Middle frontal gyrus (tissue), 1 donor: ENCODE results near the gene CHL1.

Experiments used
- DNase-seq: peaks from one replicate; pipeline ENCODE4 v3.0.0-alpha.2; 2015; ENCODE audit warnings: low spot score; ENCODE audit errors: extremely low spot score

The CHL1 gene

DNA sequence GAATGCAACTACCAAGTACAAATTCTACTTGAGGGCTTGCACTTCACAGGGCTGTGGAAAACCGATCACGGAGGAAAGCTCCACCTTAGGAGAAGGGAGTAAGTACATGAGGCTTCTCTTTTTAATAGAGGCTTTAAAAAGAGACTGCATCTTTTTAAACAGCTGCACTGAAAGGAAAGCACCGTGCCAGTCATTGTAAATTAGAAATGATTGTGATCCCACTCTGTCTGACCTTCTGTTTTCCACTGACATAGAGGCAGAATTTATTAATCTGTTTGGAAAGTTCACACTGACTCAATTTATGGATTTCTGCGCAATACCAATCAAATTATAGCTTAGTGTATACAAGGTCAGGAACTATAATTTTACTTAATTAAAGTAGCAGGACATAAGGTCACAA lies 198.2 kb downstream of the CHL1 start:
- DNase-seq = no peak

DNA sequence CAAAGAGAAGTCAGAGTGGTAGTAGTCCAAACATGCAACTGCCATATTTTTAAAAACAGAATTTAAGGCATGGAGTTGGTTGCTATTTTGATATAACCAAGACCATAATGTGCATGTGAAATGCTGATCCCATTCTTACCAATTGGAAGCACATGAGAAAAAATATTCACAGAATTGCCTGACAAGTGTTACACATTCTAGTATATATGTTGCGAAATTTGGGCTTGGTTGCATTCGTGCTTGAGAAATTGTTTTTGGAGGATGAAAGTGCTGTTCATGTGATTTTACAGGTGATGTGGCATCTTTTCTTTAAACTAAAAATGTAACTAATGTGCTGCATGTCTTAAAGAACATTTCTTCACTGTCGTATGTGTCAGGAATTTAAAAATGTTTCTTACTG lies 199.7 kb downstream of the CHL1 start:
- DNase-seq = no peak

DNA sequence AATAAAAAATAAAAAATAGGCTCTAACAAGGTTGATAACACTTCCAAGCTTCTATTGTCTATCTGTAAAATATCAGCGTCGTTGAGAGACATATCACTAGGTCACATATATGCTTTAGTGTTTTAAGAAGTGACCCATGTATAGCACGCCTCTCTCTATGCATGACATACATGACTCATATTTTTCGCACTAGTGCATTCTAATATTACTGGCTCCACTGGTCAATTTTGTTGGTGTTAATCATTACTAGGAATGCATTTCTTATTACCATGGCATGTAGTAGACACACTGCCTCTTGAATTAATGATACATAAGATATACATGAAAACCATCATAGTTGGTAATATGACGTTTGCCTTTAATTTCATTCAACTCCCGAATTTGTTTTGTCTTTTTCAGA lies 203.1 kb downstream of the CHL1 start:
- no peak for DNase-seq

DNA sequence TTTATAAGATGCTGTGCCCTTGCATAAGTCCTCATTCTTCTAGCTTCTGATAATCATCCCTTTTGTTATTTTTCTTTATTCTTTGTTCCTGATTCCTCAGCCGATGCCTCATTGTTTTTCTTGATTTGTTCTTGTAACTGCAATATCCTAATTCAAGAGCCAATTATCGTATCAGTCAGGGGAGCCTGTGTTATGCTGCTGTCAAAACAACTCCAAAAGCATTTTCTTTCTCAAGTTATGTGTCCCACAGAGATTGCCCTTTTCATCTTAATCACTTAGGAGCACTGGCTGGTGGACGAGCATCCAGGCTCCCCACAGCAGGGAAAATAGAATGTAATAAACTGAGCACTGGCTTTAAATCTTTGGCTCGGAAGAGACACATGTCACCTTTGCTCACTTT lies 207.3 kb downstream of the CHL1 start:
- DNase-seq = no peak

DNA sequence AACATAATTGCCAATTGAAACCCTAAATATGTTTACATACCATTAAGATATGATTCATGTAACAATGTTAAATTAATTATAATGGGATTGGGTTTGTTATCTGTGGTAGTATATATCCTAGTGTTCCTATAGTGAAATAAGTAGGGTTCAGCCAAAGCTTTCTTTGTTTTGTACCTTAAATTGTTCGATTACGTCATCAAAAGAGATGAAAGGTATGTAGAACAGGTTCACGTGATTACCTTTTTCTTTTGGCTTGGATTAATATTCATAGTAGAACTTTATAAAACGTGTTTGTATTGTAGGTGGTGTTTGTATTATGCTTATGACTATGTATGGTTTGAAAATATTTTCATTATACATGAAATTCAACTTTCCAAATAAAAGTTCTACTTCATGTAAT lies 212.4 kb downstream of the CHL1 start:
- DNase-seq = no peak

DNA sequence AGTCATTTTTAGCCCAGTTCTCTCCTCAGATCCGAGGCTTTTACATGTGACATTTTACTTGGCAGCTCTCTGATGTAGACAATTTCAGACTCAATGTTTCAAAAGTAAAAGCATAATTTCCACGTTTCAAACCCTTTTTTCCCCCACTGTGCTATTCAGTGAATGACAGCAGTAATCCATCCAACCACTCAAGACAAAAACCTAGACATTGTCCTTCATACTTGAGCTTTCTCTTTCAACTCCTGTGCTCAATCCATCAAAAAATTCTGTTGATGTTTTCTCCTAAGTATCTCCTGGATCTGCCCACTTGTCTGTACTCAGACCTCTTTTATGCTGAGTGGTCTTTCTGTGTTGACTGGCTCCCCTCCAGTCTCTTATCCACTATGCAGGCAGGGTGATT lies 214.7 kb downstream of the CHL1 start:
- no peak for DNase-seq

DNA sequence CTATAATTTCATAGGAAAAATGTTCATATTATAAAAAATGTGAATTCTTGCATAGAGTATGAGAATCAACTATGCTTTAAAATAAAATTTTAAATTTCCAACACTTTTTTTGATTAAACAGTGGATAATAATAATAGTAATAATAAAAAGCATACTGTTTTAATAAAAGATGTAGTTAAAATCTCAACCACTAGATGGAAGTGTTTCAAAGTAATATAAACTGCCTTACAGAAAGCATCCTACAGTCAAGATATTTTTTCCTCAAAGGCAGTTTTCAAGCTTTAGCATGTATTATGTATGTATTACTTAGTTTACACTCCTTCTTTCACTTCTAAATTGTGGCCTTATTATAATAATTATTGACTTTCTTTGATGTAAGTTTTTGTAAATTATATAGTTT lies 217.5 kb downstream of the CHL1 start:
- DNase-seq = no peak

DNA sequence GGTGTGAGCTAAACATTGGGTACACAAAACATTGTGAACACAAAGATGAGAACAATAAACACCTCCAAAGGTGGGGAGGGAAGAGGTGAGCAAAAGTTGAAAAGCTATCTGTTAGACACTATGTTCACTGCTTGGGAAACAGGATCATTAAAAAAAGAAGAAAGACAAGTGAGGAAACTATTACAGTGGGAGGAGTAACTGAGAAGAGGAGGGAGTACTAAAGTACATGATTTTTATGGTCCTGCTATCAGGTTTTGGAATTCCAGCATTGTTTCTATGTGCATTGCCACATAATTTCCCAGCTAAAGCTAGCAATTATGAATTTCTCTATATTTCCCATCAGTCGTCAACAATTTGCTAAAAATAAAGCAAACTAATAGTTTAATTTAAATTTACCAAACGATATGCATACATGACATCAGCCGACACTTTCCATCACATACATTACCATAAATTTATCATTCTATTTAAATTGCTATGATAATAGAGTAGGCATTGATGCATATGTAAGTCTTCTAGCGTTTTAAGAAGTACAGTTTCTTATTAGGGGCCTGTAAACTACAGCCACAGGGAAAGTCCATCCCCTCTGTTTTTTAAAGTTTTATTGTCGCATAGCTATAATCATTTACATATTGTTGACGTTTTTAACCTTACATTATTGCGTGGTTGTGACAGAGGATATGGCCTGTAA lies 221.8 kb downstream of the CHL1 start:
- no peak for DNase-seq

DNA sequence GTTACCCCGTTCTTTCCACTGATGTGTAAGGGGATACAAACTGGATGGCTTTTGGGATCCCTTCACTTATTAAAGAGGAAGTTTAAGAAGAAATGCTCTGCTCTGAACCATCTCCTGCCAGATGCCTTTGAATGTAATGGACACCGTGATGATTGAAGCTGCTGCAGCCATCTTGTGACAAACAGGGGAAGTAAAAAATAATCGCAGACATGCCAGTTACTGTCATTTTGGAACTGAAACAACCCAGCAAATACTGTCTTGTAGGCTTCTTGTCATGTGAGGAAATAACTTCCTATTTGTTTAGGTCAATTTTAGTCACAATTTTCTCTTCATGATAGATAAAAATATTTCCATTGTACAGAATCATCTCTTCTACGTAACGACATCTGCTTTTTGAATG lies 224.0 kb downstream of the CHL1 start:
- no peak for DNase-seq

DNA sequence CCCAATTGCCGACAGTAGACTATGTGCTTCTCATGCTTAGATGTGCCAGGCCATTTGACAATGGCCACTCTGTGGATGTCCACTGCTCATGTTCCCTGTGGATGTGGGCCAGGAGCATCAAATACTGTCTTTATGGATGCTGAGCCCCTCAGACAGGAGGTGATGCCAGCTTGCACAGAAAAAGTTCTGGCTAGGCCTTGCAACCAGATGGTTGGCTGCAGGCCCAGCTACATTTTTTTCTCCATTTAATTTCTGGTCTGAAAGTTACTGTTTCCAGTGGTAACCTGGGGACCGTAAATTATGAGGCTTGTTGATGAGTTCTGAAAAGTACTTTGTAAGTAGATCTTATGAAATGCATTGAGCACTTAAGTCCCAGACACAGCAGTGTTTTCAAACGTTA lies 228.5 kb downstream of the CHL1 start:
- no peak for DNase-seq

DNA sequence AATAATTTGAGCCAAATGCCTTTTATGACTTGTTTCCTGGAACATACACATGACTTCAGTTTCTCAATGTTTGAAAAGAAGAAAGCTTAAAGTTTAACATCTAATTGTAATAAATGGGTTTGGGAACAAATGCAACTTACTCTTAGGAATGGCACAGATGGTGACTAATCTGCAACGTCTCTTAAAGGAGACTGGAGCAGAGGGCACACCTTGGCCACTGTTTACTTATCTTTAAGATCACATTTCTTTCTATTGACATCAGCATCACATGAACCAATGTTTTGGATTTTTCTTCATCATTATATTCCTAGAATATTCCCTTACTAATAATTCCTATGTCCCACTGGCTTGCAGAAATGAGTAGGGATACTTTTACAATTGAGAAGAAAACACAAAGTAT lies 229.5 kb downstream of the CHL1 start:
- DNase-seq = no peak

DNA sequence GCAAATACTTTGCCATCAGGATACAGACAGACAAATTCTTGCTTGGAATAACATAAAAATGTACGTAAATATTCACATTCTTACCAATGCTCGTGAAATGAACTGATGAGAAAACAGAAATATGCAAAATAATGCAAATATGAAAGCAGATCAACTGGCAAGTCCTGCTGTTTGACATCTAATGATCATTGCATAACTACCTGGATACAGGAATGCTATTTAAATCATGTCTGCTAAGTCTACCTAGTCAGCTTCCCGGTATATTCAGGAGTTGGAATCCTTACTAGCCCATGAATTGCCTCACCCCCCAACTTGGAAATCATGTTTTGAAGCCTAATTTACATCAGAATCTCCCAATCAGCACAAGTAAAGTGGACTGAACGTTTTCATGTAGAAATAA lies 230.6 kb downstream of the CHL1 start:
- no peak for DNase-seq

DNA sequence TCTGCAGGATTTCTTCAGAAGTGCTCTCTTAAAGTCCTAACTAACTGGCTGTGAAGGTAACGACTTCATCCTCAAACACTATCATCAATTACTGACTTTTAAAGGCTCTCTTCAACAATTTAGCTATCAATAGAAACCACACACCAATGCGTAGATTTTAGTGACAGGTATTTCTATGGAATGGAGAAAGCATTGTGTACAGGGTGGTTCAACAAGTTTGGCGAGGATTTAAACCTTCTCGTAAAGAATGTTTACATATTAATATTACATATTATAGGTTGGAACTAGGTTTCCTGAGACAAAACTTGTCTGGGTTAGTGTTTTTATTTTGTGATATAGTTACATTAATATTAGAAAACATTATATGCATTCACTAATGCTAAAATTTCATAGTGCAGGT lies 233.6 kb downstream of the CHL1 start:
- DNase-seq = no peak

DNA sequence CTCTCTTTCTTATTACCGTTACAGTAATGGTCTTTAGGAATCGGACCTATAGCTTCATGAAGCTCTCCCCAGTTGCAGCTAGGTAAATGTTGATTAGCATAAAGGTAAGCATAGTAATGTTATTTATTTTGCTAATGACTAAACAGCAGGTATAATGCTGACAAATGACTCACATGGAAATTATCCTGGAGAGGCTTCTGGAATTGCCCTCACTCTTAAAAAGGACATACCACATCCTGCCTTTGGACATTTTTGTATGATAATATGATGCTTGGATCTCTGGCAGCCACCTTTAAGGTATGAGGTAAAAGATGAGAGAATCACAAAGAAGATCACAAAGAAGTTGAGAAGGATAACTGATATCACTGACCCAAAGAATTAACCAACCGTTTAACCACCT lies 238.6 kb downstream of the CHL1 start:
- DNase-seq = no peak

DNA sequence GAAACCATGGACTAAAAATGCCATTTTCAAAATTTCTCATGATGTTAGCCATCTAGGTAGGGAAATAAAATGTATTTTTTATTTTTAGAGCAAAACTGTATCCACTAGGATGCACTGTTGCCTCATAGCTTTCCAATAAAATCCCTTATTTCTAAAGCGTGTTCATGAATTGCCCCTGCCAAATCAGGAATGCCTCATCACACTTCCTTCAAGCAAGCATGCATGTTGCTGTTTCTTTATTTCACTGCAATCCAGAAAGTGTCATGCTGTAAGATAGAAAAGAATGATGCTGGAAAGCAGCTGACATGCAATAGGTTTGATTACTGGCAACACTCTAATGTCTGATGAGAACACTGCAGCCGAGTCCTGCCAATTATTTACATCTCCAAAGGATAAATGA lies 239.5 kb downstream of the CHL1 start:
- no peak for DNase-seq

DNA sequence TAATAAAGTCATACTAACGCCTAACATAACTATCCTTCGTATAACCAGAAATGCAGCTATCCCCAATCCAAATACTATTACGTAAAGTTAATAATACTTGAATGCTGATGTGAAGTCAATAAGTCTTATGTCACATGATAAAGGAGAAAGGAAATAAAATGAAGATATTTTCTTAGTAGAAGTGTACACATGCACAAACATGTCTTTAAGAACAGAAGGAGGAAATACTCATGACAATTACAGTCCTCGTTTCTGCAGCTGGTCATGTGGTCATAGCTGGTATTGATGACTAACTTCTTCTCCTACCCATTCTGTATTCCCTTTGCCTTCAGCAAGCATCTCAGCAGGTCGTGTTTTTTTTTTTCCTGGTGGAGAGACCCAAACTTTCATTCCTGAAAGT lies 244.3 kb downstream of the CHL1 start:
- DNase-seq = no peak

DNA sequence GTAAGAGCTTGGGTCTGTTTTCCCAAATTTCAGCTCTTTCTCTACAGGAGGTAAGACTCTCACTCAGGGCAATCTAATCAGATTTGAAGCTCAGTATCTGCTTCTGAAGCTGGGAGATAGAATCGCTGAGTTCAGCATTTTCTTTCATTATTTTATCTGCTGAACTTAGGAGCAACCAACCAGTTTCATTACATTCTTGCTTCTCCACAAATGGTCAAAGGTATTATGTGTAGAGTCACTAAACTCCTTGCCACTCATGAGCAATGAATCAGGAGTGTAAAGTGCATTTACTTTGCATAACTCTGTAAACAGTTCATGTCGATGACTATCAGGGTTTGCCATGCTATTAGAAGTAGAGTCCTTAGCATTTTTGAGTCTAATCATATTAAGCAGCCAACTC lies 249.4 kb downstream of the CHL1 start:
- DNase-seq = no peak

DNA sequence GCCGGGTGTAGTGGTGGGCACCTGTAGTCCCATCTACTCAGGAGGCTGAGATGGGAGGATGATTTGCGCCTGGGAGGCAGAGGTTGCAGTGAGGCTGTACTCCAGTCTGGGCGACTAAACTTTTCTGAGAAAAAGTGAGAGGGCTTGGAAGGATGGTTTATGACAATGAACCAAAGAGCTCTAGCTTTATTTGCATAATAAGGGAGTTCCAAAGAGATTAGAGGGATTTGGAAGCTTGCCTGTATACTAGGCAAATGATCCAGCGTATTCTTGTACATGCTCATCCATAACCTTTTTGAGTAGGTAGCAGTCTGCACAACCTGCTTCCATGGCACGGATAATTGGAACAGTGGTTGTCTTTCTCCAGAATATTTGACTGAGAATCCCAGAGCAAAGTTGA lies 251.1 kb downstream of the CHL1 start:
- DNase-seq = no peak

DNA sequence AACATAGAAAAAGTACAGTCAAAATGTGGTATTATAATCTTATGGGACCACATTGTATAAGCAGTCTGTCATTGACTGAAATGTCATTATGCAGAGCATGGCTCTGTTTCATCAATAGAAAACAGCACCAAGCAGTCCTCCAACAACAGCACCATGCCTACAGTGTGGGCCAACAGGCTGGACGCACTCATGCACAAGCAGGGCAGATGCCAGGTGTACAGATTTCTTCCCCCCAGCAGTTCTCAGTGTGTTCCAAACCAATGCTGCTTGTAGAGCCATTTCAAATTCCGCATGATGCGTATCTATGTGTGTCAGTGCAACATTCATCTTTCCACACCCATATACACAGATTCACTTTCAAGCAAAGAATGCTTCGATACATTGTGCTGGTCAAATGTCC lies 253.1 kb downstream of the CHL1 start:
- DNase-seq = no peak

DNA sequence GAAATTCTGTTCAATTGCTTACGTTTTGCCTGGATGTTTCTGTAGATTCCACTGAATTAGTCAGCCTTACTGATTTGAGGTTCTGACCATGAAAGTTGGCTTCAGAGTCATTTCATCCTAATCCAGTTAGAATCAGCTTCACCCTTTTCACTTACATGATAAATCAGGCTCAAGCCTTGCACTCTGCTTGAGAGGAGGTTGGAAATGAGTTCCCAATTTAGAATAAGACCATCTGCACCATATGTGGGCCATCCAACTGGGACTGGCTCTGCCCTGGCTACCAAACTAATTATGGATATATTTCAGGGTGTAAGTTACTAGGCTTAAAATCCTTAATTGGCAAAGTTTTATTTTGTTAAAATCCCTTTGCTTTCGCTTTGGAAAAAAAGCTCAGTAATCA lies 255.7 kb downstream of the CHL1 start:
- no peak for DNase-seq

DNA sequence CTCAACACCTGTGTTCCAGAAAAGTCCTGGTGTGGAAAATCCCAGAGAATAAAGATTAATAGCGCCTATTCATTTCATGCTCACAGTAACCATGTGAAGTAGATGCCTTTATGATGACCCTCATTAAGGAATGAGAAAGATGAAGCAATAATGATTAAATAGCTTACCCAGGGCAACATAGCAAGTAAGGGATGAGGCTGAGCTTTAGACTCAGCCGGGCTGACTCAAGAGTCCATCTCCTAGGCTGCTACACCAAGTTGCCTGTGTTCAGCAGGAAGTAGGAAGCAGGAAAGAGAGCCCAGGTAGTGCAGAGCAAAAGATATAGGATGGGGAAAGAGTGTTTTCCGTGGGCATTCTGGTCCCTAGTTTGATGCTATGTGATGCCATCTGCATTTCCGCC lies 256.5 kb downstream of the CHL1 start:
- no peak for DNase-seq

DNA sequence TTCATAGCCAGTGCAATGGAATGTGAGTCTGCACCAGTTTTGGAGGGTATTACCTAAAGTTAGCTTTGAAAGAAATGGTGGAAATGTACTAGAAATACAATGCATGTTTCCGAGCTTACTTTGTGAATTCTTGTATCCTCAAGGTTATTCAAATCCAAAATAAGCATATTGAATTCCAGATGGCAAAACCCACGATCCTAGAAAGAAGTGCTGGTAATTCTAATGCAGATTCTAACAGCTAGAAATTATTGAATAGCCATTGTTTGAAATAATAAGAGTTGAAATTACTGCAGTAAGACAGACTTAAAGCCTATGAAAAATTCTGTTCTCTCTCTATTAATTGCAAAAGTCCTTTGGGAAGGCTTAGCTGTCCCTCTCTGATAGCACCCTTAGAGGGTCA lies 258.4 kb downstream of the CHL1 start:
- DNase-seq = peak; percentile 9

DNA sequence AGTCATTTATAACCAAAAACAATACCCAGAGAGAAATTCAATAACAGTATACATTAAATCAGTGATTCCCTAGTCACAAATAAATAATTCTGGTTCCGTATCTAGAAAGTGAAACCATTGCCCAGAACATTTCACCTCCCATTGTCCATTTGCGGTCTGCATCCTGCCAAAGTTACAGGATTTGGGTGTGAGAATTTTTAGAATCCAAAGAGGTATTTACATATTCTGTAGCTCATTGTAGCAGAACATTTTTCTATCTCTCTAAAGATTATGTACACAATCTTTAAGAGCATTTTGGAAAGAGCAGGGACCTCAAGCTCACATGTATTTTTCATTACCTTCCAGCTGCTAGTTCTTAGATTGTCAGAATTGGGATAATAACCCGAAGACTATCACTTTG lies 261.6 kb downstream of the CHL1 start:
- no peak for DNase-seq

DNA sequence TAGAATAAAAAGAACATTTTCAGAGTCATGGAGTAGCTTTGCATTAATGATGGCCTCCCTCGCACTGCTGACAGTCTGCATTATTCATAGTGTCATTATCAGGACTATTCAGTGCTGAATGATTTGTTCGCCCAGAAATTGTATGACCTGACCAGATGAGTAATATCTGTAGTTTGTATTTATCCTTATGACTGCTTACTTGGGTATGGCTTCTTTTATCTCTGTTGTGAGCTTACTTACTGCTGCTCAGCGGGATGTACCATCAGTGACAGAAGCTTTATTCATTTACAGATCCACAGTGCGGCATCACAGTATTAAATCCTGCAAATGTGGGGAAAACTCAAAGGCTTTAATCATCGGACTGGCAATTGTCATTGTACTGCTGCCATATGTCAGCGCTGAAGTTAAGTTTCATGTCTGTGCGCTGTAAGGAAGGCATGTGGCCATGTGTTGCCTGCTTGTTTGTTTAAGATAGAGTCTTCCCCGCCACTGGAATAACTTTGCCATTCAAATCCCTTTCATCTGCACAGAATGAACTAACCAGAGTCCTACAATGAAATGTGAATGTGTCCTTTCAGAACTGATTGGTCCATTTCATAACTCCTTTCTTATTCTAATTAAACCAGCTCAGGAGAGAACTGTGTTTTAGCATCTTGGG lies 262.2 kb downstream of the CHL1 start:
- DNase-seq = no peak
